Activated T-cell treated with anti-CD3 and anti-CD28 coated beads for 48 hours (primary cell): ENCODE measurements around the gene NFS1.
"Not testable (repeated sequence)": the region's sequence is repeated elsewhere in the genome, so short reads cannot be mapped to it uniquely, and the experiment has no call there.

Experiments
- DNase-seq: peaks from one replicate; pipeline ENCODE4 v3.0.0-alpha.2; 2020; ENCODE audit warnings: low read depth

The NFS1 gene

DNA sequence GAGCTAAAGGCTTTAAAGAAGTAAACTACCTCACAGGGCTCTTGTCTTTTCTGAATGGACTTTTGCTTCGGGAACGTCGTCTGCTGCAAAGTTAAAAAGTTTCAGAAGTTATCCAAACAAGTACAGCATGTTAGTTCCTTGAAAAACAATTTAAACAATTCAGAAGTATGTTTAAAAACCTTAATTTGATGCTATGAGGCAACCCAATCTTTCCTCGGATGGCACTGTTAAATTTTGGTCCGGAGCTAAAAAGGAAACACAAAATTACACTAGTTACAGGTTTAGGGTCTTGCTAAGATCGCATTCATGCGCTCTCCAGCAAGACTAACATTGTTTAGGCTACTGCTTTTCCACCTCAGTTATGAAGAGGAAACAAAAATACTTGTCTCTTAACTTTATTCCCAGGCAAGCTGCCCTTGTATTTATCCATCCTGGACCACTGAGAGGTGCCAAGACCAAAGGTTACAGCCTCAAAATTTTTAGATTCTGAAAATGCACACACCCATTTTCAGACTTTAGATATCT lies 30.2 kb upstream of the NFS1 start:
- no peak for DNase-seq

DNA sequence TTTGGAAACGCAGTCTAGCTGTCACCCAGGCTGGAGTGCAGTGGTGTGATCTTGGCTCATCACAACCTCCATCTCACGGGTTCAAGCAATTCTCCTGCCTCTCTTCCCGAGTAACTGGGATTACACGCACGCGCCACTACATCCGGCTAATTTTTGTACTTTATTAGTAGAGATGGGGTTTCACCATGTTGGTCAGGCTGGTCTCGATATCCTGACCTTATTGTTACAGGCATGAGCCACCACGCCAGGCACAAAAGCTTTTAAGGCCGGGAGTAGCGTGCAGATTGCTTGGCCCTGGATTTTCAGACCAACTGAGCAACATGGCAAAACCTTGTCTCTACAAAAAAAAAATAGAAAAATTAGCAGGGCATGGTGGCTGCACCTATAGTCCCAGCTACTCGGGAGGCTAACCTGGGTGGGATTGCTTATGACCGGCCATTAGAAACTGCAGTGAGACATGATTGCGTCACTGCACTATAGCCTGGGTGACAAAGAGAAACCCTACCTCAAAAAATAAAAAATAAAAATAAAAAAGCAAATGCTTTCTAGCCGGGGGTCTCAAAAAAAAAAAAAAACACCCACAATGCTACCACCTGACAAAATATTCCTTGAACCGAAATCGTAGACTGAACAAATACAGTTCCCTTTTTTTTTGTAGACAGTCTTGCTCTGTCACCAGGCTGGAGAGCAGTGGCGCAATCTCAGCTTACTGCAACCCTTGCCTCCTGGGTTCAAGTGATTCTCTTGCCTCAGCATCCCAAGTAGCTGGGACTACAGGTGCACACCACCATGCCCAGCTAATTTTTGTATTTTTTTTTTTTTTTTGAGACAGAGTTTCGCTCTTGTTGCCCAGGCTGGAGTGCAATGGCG lies 27.9 kb upstream of the NFS1 start:
- no peak for DNase-seq

GRCh38 chr20:35724321-35725230 lies 25.4 kb upstream of the NFS1 start:
- DNase-seq: no peak

- not testable (repeated sequence) for DNase-seq
Measured at GRCh38 chr20:35723652-35724320, 24.6 kb upstream of the NFS1 start.

GRCh38 chr20:35723275-35723639 lies 24.1 kb upstream of the NFS1 start:
- not testable (repeated sequence) for DNase-seq

GRCh38 chr20:35721621-35722020 lies 22.5 kb upstream of the NFS1 start:
- DNase-seq: no peak

- DNase-seq: no peak
Measured at GRCh38 chr20:35721219-35721618, 22.1 kb upstream of the NFS1 start.

DNA sequence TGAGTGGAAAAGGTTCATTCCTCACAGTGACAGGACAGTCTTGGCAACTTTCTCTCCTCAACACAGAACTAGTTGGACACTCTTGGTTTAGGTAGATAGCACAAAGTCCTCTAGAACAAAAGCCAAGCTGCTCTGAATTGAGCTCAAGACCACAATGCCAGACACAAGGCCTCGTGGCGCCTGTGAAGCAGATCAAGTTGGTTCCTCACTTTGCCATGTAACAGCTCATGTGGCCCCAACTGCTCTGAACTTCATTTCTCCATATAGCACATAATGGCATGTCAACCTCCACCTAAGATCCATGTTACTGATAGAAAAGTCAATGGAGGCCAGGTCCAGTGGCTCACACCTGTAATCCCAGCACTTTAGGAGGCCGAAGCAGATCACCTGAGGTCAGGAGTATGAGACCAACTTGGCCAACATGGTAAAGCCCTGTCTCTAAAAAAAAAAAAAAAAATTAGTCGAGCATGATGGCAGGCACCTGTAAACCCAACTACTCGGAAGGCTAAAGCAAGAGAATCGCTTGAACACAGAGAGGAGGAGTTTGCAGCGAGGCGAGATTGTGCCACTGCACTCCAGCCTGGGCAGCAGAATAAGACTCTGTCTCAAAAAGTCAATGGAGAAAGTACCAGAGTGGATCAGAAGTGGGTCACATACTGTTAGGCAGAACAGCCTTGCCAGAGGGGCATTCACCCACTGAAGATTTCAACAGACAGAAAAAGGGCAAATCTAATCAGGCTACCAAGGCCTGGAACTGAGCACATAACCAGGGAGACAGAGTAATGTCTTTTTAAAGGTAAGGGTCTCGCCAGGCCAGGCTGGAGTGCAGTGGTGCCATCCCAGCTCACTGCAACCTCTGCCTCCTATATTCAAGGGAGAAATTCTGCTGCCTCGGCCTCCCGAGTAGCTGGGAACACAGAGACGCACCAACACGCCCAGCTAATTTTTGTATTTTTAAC lies 21.3 kb upstream of the NFS1 start:
- DNase-seq: no peak

DNA sequence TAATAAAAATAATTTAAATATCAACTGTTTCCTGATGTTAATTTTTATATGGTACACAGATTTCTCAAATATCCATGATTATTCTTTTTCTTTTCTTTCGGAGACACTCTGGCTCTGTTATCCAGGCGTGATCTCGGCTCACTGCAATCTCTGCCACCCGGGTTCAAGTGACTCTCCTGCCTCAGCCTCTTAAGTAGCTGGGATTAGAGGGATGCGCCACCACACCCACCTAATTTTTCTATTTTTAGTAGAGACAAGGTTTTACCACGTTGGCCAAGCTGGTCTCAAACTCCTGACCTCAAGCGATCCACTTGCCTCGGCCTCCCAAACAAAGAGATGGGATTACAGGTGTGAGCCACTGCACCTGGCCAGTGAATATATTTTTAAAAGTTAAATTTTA lies 20.6 kb upstream of the NFS1 start:
- DNase-seq: no peak

DNA sequence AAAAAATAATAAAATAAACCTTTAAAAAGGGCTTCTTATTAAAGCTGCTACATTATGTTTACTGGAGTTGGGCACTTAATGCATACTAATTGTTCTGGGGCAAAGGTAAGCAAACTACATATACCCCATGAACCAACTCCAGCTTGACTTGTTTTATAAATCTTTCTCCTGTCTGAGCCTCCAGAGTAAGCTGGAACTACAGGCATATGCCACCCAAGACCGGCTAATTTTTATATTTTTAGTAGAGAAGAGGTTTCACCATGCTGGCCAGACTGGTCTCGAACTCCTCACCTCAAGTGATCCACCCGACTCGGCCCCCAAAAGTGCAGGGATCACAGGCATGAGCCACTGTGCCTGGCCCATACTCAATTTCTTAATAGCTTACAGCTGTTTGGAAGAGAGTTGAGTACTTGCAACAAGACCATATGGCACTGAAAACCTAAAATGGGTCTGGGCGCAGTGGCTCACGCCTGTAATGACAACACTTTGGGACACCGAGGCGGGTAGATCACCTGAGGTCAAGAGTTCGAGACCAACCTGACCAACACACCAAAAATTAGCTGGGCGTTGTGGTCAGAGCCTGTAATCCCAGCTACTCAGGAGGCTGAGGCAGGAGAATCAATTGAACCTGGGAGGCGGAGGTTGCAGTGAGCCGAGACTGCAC lies 20.0 kb upstream of the NFS1 start:
- DNase-seq: no peak

DNA sequence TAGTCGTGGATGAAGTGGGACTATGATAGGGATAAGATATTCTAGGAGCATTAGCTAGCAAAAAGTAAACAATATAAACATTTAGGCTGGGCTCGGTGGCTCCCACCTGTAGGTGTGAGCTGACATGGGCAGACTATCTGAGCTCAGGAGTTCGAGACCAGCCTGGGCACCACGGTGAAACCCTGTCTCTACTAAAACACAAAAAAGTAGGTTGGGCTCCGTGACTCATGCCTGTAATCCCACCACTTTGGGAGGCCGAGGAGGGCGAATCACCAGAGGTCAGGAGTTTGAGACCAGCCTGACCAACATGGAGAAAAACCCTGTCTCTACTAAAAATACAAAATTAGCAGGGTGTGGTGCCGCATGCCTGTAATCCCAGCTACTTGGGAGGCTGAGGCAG lies 19.2 kb upstream of the NFS1 start:
- DNase-seq: not testable (repeated sequence)

- DNase-seq: no peak
Measured at GRCh38 chr20:35716330-35716729, 17.2 kb upstream of the NFS1 start.

- DNase-seq: no peak
Measured at GRCh38 chr20:35715652-35716051, 16.5 kb upstream of the NFS1 start.

DNA sequence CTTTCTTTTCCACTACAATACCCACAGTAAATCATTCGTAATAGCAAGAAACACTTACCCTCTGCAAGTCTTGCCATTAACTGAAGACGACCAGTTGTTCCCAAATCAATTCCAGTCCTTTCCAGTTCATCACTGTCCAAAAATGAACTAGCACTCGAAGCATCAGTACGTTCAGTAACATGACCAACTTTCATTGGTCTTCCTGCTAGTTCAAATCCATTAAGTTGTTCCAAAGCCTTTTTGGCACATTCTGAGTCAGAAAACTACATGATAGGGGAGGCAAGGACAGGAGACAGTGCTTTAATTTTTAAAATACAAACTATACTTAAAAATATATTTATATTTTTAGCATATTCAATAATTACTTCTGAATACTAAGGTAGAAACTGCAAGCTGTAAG lies 15.0 kb upstream of the NFS1 start:
- no peak for DNase-seq

GRCh38 chr20:35713120-35713519 lies 14.0 kb upstream of the NFS1 start:
- not testable (repeated sequence) for DNase-seq

- DNase-seq: no peak
Measured at GRCh38 chr20:35711588-35712209, 12.5 kb upstream of the NFS1 start.

- no peak for DNase-seq
Measured at GRCh38 chr20:35710884-35711587, 11.9 kb upstream of the NFS1 start.

- DNase-seq: no peak
Measured at GRCh38 chr20:35710039-35710438, 10.9 kb upstream of the NFS1 start.

DNA sequence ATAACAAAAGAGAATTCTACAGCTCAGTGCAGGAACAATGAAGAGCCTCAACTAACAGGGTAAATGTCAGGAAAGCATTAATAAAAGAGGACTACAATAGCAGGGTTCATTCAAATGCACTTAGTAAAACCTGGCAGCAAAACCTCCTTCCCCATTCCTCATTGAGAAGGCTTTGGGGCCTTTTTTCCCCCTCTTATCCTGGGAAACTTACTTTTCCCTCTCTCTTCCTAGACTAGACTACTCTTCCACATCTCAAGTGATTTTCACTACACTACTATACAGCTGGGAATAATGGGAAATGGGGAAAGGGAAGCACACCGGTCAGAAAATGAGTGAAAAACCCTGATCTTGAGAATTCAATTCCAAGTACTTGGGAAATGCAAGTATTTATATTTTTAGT lies 10.1 kb upstream of the NFS1 start:
- no peak for DNase-seq
